ENCODE results near the gene GRK2. TPM values are rescaled to one million over a fixed set of nuclear protein-coding genes. Genes with fewer than 3 reads are reported as not detected.

GRK2 gene
- total and polyA plus RNA-seq, 12 donors = 26.4 to 159 (median 59.6) TPM

DNA sequence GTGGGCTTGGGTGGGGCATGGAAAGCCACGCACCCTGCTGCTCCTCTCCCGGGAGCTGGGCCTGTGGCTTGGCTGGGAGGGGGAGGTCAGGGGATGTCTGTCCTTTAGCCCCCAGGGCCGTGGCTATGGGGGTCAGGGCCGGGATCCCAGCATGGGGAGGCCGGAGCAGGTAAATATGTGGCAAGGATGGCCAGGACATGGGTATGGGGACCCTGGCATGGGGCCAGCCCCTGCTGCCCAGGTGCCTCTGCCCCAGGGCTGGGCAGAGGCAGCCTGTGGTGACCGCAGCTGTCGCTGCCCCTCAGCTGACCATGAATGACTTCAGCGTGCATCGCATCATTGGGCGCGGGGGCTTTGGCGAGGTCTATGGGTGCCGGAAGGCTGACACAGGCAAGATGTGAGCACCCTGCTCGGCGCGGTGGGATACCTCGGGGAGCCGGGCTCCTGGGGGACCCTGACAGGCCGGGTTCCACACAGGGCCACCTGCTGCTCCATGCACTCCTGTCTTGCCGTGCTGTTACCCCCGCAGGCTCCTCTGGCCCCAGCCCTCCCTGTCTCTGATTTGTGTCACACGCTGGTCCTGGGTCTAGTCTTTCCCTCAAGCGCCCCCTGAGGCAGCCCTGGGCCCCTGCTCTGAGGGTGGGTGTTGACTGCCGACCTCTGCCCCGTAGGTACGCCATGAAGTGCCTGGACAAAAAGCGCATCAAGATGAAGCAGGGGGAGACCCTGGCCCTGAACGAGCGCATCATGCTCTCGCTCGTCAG lies 14.7 kb downstream of the GRK2 start:
- no peaks in the 10 kb centered on the region for H3K9me3 ChIP-seq (replicated peaks in 1 of 3)
- H3K27ac ChIP-seq = peak overlapping the region in 1 of 5 donors; percentile 35
- H3K36me3 ChIP-seq (replicated peaks in 1 of 2) = peaks cover 0 to 74% of the 10 kb centered on the region in 2 donors
- H3K4me3 ChIP-seq = no peak overlapping the region
- TF ChIP-seq POLR2A (IDR thresholded peaks at IDR 0.05) = no peak
- no peak for TF ChIP-seq CTCF (IDR thresholded peaks at IDR 0.05)
- 88 to 94% (median 91%) methylated on average over 20 to 31 of the region's 31 CpGs for WGBS, 4 donors
- intact Hi-C loops (cut with DNase I) = no loop called here
- peaks cover 12 to 36% of the 10 kb centered on the region in 2 donors for H3K4me1 ChIP-seq (replicated peaks in 1 of 2)
- DNase-seq = peak in 1 of 7 donors; percentile 9
- no peaks in the 10 kb centered on the region for H3K27me3 ChIP-seq

GRCh38 chr11:67281552-67282150 lies 15.4 kb downstream of the GRK2 start:
- Histone ChIP-seq H3K27me3 (no peaks in the 10 kb centered on the region), H3K36me3 (replicated peaks in 1 of 2) (peaks cover 0 to 79% of the 10 kb centered on the region in 2 donors), H3K9me3 (replicated peaks in 1 of 3) (no peaks in the 10 kb centered on the region), H3K27ac (peak overlapping the region in 1 of 5 donors; percentile 32), H3K4me1 (replicated peaks in 1 of 2) (peaks cover 6 to 30% of the 10 kb centered on the region in 2 donors), H3K4me3 (no peak overlapping the region)
- WGBS, 4 donors = 90 to 94% (median 92%) methylated on average over 7 to 27 of the region's 27 CpGs
- DNase-seq = peak in 1 of 7 donors; percentile 3
- intact Hi-C loops (cut with DNase I) = no loop called here
- TF ChIP-seq CTCF (IDR thresholded peaks at IDR 0.05) = no peak
- TF ChIP-seq POLR2A (IDR thresholded peaks at IDR 0.05) = no peak

- no peaks in the 10 kb centered on the region for H3K27me3 ChIP-seq
- 82 to 90% (median 85%) methylated on average over 4 to 20 of the region's 20 CpGs for WGBS, 4 donors
- H3K9me3 ChIP-seq (replicated peaks in 1 of 3) = no peaks in the 10 kb centered on the region
- no peak overlapping the region for H3K4me3 ChIP-seq
- peaks cover 0 to 82% of the 10 kb centered on the region in 2 donors for H3K36me3 ChIP-seq (replicated peaks in 1 of 2)
- intact Hi-C loops (cut with DNase I) = no loop called here
- TF ChIP-seq CTCF (IDR thresholded peaks at IDR 0.05) (no peak), POLR2A (IDR thresholded peaks at IDR 0.05) (no peak)
- peak in 1 of 7 donors; percentile 9 for DNase-seq
- peaks cover 0 to 26% of the 10 kb centered on the region in 2 donors for H3K4me1 ChIP-seq (replicated peaks in 1 of 2)
- peak overlapping the region in 3 of 5 donors; percentile 5 to 77 (median 28) for H3K27ac ChIP-seq
These were observed 16.0 kb downstream of the GRK2 start for GRCh38 chr11:67282155-67282875.

DNA sequence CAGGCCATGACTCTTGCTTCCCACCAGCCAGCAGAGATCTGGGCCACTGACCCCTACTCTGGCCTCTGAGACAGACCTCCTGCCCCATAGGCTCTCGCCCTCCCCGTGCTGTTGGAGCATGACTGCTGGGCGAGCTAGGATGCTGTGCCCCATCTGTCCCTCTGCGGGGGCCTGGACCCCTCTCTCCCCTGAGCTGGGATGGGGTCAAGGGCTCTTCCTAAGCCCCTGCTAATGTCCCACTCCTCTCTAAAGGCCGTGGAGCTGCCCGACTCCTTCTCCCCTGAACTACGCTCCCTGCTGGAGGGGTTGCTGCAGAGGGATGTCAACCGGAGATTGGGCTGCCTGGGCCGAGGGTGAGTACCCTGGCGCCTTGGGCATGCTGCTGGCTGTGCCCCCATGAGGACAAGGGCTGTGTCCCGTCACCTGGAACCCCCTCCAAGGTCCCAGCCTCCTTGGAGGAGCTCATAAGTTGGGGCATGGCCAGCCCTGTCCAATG lies 16.7 kb downstream of the GRK2 start:
- DNase-seq = peak in 1 of 7 donors; percentile 9
- WGBS, 4 donors = 85 to 100% (median 88%) methylated on average over 4 to 11 of the region's 11 CpGs
- peaks cover 0 to 82% of the 10 kb centered on the region in 2 donors for H3K36me3 ChIP-seq (replicated peaks in 1 of 2)
- no peaks in the 10 kb centered on the region for H3K27me3 ChIP-seq
- TF ChIP-seq POLR2A (IDR thresholded peaks at IDR 0.05) = no peak
- TF ChIP-seq CTCF (IDR thresholded peaks at IDR 0.05) = no peak
- peaks cover 4 to 26% of the 10 kb centered on the region in 2 donors for H3K4me1 ChIP-seq (replicated peaks in 1 of 2)
- peak overlapping the region in 4 of 5 donors; percentile 5 to 77 (median 38) for H3K27ac ChIP-seq
- H3K9me3 ChIP-seq (replicated peaks in 1 of 3) = no peaks in the 10 kb centered on the region
- intact Hi-C loops (cut with DNase I) = no loop called here
- no peak overlapping the region for H3K4me3 ChIP-seq

Measured in adrenal gland (tissue), 12 donors.